ENCODE data around the gene TOMM22.

TOMM22 gene

DNA sequence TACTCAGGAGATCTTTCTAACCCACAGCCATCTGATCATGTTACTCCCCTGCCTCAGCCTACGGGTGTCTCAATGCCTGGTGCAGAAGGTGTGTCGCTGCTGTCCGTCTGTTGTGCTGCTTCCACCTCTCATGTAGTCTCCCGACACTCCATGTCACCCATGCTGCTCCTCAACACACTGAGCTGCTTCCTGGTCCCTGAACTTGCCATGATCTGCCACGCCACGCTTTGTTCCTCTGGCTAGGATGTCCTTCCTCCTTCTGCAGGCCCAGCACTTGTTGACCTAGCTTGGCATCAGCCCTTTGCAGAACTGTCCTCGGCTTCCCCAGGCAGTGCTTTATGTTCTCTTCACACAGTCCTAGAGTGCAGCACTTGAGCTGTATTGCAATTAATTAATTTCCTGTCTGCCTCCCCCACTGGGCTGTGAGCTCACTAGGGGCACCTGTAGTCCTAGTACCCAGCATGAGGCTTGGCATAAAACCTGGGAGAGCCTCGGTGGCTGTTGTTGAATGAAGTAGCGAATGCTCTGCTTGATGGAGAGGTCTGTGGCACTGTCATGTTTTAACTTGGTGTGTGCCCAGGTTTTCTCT lies 33.5 kb downstream of the TOMM22 start:
- DNase-seq (ENCODE audit: low read depth in 2 of 2, low spot score in 1 of 2) = no peak

DNA sequence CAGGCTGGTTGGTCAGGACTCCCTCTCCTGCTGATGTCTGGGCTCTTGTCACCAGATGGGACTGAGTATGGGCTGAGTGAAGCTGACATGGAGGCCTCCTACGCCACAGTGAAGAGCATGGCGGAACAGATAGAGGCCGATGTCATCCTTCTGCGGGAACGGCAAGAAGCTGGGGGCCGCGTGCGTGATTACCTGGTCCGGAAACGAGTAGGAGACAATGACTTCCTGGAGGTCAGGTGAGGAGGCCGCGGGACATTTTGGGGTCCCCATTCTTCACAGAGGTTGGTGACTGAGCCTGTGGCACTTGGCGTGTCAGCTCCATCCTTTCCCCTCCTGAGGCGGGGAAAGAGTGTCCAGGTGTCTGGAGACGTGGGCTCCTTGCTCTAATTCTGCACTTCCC lies 34.1 kb downstream of the TOMM22 start:
- DNase-seq (ENCODE audit: low read depth in 2 of 2, low spot score in 1 of 2) = no peak

DNA sequence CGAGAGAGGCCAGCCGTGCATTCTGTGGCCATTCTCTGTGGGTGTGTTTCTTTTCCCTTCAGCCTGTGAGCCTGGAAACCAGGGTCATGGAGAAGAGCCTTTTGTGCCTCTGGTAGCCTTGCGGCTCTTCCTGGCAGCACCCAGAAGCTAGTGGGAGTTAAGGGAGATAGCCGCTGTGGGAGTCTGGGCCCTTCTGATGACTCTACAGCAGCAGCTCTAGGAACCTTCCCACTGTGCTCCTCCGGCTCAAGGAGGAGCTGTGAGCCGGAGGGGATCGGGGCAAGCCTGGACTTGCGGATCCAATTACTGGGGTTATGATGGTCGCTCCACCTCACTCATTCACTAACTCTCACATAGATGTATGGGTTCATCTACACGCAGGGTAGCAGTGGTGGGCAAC lies 34.5 kb downstream of the TOMM22 start:
- DNase-seq (ENCODE audit: low read depth in 2 of 2, low spot score in 1 of 2) = no peak

DNA sequence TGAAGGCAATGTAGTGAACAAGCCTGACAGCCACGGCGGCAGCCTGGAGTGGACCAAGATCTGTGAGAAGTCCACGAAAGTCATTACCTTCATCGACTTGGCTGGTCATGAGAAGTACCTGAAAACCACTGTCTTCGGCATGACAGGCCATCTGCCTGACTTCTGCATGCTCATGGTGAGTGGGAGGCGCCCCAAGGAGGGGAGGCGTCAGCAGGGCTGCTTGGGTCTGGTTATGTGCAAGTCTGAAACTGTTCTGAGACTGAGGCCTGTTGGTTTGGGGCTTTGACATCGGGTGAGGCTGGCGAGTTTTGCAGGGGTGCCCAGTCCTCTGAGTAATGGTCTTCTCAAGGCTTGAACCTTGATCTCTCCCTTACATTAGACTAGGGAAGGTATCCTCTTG lies 35.1 kb downstream of the TOMM22 start:
- DNase-seq (ENCODE audit: low read depth in 2 of 2, low spot score in 1 of 2) = no peak

DNA sequence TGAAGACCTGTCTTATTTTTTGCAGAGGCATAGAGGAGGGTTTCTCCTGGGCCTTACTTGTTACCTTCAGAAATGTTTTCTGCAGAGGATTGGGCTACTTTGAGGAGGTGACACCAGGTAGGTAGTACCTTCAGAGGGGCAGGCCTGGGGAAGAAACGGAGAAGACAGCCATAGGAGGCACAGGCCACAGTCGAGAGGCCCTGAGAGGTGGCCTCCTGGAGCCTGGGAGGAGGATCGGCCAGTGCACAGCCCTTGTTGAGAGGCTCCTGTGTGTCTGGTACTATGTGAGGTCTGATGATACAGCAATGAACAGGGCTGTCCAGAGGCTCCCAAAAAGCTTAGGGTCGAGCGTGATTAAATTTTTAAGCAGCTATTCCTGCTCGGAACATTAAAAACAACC lies 35.5 kb downstream of the TOMM22 start:
- no peak for DNase-seq (ENCODE audit: low read depth in 2 of 2, low spot score in 1 of 2)

DNA sequence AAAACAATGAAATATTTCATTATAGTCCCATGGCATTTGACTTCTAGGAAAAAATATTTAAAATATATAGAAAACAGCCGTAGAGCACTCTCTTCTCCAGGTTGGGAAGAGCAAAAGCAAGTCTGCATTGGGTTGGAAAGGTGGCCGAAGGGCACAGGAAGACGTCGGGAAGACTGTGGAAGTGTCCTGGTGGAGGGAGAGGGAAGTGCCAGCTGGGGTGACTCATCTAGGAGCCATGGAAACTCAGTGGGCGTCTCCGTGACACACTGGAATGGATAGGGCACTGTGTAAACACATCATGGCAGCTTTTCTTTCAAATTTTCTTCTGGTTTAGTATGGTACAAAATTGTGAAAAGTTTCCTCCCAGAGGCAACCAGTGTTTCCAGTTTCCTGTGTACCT lies 36.7 kb downstream of the TOMM22 start:
- DNase-seq (ENCODE audit: low read depth in 2 of 2, low spot score in 1 of 2) = no peak

DNA sequence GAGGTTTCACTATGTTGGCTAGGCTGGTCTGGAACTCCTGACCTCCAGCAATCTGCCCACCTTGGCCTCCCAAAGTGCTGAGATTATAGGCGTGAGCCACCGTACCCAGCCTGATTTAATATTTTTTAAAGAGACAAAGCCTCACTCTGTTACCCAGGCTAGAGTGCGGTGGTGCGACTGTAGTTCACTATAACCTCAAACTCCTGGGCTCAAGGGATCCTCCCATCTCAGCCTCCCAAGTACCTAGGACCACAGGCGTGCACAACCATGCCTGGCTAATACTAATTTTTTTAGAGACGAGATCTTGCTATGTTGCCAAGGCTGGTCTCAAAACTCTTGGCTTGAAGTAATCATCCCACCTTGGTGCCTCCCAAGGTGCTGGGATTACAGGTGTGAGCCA lies 37.4 kb downstream of the TOMM22 start:
- no peak for DNase-seq (ENCODE audit: low read depth in 2 of 2, low spot score in 1 of 2)

DNA sequence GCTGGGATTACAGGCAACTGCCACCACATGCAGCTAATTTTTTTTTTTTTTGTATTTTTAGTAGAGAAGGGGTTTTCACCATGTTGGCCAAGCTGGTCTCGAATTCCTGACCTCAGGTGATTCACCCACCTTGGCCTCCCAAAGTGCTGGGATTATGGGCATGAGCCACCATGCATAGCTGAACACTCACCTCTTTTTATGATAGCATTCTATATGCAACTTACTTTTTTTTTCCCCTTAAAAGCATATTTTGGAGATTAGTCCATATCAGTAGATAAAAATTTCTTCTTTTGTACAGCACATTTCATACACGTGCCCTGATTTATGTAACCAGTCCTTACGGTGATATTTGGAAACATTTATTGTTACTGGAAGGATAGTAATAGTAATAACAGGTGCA lies 38.6 kb downstream of the TOMM22 start:
- no peak for DNase-seq (ENCODE audit: low read depth in 2 of 2, low spot score in 1 of 2)

DNA sequence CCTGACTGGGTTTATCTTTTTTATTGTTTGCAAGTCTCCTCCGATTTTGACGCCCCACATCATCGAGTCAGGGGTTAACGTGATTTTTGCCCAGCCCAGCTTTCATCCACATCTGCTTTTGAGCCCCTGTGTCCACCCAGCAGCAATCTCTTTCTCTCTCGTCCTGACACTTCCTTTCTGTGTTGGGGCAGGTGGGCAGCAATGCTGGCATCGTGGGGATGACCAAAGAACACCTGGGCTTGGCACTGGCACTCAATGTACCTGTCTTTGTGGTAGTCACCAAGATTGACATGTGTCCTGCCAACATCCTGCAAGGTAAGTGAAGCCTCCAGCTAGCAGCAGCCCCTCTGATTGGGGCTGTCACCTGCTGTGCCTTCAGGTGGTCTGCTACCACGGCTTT lies 39.8 kb downstream of the TOMM22 start:
- DNase-seq (ENCODE audit: low read depth in 2 of 2, low spot score in 1 of 2) = no peak

DNA sequence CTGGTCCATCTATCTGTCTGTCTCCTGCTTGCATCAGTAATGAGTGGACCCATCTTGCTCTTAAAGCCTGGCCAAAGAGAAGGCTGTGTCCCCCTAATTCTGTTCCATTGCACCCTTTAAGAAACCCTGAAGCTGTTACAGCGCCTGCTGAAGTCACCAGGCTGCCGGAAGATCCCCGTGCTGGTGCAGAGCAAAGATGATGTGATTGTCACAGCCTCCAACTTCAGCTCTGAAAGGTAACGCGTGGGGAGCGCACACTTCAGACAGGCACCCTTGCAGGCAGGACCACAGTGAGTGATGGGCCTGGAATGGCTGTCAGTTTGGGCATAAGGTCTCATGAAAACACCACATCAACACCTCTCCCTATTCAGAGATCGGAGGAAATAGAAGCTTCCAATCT lies 42.4 kb downstream of the TOMM22 start:
- DNase-seq (ENCODE audit: low read depth in 2 of 2, low spot score in 1 of 2) = no peak

DNA sequence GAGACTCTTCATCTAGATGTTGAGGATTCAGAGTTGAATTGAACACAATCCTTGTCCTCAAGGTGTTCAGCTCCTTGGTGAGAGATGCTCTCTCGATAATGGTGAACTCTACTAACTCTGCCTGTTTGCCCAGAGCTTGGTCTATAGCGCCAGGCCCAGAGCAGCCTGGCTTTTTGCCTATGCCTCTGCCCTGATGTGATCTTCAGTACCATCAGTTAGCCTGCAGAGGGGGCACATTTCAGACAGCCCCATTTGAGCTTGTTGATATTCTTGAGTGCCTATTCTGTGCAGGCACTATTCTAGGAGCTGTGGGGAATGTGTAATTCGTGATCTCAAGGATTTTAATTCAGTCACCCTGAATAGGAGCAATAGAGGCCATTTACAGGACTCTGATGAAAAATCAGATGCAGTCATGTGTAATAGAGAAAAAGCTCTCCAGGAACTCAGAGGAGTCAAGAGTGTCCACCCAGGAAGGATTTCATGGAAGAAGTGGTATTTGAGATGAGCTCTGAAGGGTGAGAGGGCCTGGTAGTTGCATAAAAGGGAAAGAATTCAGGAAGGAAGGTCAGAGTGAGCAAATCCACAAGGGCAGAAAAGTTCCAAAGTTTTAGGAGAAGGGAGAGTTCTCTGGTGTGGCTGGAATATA lies 43.3 kb downstream of the TOMM22 start:
- DNase-seq (ENCODE audit: low read depth in 2 of 2, low spot score in 1 of 2) = no peak

DNA sequence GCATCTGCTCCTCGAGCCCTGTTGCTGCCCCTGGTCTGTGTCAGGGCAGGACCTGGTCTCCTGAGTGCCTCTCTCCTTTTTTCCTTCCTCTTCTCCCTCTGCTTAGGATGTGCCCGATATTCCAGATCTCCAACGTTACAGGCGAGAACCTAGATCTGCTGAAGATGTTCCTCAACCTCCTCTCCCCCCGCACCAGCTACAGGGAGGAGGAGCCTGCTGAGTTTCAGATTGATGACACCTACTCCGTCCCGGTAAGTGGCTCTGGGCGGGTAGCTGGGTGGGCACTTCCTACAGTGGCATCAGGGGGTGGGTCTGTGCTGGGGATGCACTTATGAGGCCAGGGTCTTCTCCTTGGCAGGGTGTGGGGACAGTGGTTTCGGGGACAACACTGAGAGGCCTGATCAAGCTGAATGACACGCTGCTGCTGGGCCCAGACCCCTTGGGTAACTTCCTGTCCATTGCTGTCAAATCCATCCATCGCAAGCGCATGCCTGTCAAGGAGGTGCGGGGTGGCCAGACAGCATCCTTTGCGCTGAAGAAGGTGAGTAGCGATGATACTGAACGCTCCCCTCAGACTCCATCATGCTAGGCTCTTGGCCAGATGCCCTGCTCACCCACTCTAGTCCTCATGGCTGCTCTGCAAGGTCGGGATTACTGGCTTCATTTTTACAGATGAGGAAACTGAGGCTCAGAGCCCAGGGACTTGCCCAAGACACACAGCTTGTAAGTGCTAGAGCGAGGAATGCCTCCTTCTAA lies 44.3 kb downstream of the TOMM22 start:
- DNase-seq (ENCODE audit: low read depth in 2 of 2, low spot score in 1 of 2) = no peak

DNA sequence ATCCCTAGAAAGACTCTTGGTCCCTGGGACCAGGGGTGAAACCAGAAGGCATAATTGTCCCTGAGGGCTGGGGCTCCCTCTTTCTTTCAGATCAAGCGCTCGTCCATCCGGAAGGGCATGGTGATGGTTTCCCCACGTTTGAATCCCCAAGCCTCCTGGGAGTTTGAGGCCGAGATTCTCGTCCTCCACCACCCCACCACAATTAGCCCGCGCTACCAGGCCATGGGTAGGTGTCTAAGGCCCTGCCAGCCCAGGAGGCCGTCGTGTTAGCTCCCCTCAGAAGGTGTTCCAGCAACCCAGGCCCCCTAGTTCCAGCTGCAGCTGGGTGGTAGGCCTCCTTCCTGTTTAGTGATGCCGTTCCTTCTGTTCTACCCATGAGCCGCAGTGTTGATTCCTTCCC lies 45.4 kb downstream of the TOMM22 start:
- no peak for DNase-seq (ENCODE audit: low read depth in 2 of 2, low spot score in 1 of 2)

DNA sequence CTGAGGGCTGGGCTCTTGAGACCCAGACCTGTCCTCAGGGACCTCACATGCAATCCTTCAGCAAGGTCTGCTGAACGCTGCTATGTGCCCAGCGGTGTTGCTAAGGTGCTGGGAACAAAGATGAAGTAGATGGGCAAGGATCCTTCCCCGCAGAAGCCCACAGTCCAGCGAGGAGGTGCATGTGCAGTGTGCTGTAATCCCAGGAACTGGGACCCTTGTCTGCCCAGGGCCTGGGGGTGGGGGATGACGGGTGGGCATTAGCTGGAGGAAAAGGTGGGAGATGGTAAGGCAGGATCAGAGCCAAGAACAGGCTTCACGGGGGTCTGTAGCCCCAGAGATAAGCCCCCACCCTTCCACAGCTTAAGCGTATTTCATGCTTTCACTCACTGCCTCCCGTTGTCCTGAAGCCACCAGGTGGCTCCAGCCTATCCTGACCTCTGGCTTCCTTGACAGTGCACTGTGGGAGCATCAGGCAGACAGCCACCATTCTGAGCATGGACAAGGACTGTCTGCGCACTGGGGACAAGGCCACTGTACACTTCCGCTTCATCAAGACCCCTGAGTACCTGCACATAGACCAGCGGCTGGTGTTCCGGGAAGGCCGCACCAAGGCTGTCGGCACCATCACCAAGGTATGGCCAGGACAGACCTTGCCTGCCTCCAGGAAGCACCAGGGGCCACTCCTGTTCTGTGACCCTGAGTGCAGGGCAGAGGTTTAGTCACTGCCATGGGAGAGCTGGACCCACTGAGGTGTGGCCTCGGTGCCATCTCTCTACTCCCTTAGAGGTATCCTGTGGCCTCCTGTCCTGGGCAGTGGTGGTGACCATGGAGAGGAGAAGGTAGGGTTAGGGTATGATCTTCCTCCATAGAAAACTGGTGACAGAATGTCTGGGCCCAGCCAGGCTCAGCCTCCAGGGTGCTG lies 46.0 kb downstream of the TOMM22 start:
- DNase-seq (ENCODE audit: low read depth in 2 of 2, low spot score in 1 of 2) = no peak

DNA sequence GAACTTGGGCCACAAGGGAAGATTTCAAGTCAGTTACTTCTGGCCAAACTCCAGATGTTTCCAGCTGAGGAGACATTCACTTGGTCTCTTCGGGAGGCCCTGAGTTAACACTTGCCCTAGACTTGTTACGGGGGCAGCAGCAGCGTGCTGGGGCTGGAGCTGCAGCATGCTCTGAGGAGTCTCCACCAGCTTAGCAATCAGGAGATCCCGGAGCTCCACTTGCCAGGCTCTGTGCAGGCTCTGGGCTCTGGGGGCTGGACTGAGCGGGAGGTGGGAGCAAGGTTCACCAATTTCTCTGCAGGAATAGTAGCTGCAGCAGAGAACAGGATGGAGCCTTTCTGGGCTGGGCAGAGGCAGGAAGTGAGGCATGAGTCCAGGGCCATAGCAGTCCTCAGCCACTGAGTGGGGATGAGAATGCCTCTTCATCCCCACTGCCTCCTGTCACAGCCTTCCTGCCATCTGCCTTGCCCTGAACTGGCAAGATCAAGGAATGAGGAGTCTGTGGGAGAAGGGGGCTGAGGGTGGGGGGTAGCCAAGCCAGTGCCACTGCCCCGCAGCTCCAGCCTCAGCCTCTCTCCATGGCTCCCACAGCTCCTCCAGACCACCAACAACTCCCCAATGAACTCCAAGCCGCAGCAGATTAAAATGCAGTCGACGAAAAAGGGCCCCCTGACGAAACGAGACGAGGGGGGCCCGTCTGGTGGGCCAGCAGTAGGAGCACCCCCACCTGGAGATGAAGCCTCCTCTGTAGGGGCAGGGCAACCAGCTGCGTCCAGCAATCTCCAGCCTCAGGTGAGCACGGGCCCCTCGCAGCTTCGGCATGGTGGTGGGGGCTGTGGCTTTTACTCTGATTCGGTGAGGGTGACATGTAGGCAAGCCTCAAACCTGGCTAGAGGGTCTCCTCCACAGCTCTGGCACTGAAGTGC lies 47.4 kb downstream of the TOMM22 start:
- DNase-seq (ENCODE audit: low read depth in 2 of 2, low spot score in 1 of 2) = no peak

DNA sequence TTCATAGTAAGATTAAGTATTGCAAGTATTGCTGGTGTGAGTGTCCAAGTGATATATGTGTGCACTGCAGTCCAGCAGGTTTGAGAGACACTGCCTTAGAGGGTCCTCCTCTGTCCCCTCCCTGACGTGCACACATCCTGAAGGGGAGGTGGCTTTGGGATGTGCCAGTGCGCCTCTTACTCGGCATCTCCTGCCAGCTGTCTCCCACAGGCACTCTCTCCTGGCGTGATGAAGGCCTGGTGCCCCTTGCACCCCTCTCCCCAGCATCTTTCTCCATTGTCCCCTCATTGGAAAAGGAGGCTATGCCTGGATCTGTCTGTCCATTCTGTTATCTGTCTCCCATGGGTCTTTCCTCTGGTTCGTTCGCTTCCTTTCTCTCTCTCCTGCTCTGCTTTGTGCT lies 48.2 kb downstream of the TOMM22 start:
- no peak for DNase-seq (ENCODE audit: low read depth in 2 of 2, low spot score in 1 of 2)

DNA sequence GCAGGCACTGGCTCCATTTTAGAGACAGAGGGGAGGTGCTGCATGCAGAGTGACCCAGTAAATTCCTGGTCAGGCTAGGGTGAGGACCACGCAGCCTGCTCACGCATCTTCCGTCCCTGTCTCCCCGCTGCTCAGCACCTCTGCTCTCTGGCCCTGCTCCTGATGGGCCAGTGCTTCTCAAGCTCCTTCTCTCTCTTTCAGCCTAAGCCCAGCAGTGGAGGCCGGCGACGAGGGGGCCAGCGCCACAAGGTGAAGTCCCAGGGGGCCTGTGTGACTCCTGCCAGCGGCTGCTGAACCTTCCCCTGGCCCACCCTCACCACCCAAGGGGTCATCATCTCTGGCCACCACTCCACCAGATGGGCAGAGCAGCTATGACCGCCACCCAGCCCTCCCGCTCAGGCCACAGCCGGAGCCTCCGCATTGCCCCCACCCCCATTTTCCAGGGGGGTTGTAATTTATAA lies 48.7 kb downstream of the TOMM22 start:
- no peak for DNase-seq (ENCODE audit: low read depth in 2 of 2, low spot score in 1 of 2)

DNA sequence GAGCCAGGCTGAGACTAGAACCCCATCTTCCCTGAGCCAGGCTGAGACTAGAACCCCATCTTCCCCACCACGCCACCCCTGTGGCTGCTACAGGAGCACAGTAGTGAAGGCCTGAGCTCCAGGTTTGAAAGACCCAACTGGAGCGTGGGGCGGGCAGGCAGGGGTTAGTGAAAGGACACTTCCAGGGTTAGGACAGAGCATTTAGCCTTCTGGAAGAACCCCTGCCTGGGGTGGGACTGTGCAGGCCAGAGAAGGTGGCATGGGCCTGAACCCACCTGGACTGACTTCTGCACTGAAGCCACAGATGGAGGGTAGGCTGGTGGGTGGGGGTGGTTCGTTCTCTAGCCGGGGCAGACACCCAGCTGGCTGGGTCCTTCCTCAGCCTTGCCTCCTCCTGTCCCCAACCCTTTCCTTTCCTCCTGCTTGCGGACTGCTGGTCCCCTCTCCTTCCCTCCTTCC lies 50.0 kb downstream of the TOMM22 start:
- no peak for DNase-seq (ENCODE audit: low read depth in 2 of 2, low spot score in 1 of 2)

DNA sequence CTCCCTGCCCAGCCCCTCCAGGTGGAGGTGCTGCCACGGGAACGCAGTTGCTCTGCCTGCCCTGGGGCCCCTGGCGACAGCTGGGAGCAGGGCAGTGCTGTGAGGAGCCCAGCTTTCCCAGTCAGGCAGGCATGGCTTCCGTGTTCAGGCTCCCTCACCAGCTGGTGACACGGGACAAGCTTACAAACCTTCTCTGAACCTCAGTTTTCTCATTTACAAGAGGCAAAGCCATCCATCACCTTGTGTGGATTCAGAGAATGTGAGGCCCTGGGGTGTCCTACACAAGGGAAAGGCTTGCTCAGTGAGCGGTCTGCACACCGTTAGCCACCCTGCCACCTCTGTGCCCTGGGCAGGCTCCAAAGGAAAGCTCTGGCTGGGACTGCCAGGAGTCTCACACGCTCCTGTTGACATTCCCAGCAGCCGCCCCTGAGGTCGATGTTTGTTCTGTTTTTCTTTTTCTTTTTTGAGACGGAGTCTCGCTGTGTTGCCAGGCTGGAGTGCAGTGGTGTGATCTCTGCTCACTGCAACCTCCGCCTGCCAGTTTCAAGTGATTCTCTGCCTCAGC lies 50.6 kb downstream of the TOMM22 start:
- no peak for DNase-seq (ENCODE audit: low read depth in 2 of 2, low spot score in 1 of 2)

DNA sequence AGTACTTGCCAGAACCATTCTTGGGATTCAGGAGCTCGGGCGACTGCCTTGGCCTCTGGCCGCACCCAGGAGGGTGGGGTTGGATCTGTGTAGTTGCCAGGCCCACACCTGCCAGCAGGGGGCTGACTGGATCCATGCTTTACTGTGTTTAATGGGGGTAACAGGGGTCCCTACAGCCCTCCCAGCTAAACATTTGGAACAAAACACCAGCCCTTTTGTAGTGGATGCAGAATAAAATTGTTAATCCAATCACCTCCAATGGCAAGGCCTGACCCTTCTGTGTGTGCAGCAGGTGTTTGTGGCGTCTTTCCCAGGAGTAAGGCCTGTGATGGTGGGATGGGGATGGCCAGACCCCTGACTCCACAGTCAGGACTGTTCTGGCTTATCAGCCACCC lies 51.6 kb downstream of the TOMM22 start:
- no peak for DNase-seq (ENCODE audit: low read depth in 2 of 2, low spot score in 1 of 2)

Measured in stimulated activated CD8-positive, alpha-beta memory T cell treated with anti-CD3 and anti-CD28 coated beads, Interleukin-4, amount 100 ng/mL, for 4 hours (primary cell).